ENCODE results near the gene BCDIN3D.

DNA sequence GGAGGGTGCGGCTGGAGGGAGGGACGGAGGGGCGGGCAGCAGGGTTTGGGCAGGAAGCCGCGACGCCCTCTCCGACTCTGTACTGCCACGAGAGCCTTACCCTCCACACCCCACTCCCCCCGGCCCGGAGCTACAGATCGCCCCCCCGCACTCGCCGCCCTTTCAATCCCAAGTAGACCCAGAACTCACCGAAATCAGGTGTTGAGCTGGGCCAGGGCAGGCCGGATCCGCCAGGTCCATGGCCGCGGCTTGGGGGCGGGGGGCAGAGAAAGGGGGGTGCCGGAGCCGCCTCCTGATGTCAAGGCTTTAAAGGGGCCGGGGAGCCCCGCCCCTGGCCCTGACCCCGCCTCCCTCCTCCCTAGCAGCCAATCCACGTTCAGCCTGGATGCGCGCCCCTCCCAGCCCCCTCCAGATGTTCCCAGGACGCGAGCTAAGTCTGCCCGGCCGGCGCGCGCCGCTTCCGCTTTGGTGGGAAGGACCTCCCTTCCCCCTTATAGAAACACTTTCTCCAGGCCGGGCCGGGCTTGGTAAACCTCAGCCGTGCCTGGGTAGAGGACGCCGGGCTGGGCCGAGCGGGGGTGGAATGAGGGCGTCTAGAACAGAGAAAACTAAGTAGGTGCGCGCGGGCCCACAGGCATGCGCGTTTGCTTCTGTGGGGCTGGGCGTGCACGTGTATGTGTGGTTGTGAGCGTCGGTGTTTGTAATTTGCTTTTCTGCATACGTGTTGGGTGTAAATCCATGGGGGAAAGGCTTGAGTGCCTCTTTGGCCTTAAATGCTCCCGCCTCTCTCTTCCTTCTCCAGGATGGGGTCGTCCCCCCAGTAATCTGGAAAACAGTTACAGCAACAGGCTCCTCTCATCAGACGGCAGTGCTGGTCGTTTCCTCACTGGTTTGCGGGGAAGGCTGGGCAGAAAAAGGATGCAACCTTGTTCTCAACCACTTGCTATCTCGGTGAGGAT, 14.5 kb downstream of the BCDIN3D start, which contains the start of gene NCKAP5L:
- TF ChIP-seq, protein P1, sequence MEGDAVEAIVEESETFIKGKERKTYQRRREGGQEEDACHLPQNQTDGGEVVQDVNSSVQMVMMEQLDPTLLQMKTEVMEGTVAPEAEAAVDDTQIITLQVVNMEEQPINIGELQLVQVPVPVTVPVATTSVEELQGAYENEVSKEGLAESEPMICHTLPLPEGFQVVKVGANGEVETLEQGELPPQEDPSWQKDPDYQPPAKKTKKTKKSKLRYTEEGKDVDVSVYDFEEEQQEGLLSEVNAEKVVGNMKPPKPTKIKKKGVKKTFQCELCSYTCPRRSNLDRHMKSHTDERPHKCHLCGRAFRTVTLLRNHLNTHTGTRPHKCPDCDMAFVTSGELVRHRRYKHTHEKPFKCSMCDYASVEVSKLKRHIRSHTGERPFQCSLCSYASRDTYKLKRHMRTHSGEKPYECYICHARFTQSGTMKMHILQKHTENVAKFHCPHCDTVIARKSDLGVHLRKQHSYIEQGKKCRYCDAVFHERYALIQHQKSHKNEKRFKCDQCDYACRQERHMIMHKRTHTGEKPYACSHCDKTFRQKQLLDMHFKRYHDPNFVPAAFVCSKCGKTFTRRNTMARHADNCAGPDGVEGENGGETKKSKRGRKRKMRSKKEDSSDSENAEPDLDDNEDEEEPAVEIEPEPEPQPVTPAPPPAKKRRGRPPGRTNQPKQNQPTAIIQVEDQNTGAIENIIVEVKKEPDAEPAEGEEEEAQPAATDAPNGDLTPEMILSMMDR (IDR thresholded peaks at IDR 0.05): no peak
- TF ChIP-seq POLR2A (IDR thresholded peaks at IDR 0.05) (no peak), POLR2AphosphoS5 (IDR thresholded peaks at IDR 0.05) (peak in 2 of 3 donors; percentile 51 to 59)
